MV-4-11 (cell line): Measurements from ENCODE around the gene CYGB.
A peak's percentile ranks its signal among the peaks of the same experiment; 100 is the strongest.

Experiments used
- DNase-seq: peaks from one replicate; lab custom pipeline; 2025; lab: John Stamatoyannopoulos, UW

Gene CYGB

DNA sequence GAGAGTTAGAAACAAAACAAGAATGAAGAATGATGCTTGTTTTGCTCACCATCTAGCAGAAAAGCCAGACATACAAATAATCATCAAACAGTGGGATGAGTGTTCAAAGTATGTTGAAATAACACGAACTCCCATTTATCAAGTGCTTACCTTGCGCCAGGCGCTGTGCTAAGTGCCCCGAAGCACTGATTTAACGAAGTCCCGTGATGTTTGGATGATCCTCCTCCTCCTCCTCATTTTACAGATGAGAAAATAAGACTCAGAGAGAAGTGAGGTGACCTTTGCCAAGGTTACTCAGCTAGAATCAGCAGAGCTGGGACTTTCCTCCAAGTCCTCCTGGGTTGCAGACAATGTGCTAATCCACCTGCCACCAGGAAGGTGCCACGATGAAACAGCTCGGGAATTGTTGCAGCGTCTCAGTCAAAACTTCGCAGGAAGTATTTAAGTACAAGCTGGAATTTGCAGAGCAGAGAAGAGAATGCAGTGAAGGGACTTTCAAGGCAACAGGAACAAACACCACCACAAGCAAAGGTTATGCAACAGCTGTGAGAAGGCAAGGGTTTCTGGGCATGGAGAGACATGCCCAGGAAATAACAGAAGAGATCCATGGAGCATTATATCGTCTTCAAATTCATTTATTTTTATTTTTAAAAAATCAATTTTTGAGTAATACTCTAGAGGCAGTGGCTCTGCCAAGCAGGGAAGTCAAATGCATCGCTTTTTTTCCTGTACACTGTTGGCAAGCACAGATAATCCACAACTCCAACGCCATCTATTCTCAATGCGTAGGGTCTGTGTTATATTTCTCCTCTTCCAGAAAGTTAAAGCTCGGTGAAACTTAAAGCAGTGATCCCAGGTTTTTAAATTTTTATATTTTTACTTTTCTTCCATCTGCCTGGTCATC, 13.5 kb upstream of the CYGB start:
- DNase-seq = peak; percentile 70

DNA sequence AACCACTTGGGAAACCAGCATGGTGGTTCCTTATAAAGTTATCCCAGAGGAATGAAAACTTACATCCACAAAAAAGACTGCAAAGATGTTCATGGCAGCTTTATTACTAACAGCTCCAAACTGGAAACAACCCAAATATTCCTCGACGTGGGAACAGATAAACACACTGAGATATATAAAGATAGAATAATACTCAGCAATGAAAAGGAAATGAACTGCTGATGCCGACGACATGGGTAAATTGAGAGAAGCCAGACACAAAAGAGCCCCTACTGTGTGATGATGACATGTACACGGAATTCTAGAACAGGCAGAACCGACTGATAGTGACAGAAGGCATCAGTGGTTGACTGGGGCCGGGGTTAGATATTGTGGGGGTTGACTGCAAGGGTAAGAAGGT, 12.0 kb upstream of the CYGB start:
- DNase-seq = no peak

DNA sequence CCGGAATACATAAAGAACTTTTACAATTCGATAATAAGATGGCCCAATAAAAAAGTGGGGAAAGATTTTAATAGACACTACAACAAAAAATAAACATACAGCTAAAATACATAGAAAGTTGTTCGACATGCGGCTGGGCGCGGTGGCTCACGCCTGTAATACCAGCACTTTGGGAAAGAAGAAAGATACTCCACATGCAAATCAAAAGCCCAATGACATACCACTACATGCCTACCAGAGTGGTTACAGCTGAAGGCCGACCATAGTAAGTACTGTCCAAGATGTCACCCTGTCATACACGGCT, 11.7 kb upstream of the CYGB start:
- no peak for DNase-seq

DNA sequence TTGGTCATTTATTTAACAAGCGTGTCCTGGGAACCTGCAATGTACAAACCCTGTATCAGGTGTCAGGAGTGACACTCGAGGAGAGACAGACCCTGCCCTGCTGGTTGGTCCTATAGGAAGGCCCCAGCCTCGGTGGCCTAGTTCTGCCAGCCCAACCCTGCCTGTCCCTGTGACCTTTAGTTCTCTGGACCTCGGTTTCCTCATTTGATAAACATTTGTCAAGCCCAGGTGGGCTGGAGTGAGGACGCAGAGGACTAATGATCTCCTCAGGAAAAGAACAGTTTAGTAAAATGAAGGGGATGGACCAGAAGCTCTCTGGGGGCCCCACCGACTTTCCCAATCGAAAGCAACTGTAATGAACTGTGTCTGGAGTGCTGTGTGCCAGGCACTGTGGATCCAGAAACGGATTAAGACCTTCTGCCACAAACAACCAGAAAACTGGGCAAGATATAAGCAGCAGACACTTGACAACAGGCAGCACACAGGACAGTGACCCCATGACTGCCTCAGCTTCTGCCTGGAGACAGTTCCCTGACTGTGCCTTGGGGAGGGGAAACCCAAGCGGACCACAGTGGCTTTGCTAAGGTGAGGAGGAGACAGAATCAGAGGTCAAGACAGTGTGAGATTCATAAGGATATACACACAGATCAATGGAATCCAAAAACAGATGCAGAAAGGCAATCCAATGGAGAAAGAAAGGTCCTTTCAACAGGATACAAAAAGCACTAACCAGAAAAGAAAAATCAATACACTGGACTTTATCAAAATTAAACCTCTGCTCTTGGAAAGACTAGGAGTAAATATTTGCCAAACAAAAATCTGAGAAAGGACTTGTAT, 11.1 kb upstream of the CYGB start:
- DNase-seq = no peak

DNA sequence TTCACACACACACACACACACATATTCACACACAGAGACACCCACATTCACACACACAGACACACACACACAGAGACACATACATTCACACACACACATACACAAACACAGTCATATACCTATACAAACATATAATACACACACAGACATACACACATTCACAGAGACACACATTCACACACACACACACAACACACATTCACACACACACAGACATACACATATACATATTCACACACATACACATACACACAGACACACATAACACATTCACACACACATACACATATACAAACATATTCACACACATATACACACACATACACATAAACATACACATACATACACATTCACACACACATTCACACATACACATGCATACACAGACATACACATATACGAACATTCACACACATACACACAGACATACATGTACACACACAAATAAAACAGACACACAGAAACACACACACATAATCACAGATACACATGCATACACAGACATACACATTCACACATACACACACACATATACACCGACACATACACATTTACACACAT, 10.2 kb upstream of the CYGB start:
- DNase-seq = no peak

DNA sequence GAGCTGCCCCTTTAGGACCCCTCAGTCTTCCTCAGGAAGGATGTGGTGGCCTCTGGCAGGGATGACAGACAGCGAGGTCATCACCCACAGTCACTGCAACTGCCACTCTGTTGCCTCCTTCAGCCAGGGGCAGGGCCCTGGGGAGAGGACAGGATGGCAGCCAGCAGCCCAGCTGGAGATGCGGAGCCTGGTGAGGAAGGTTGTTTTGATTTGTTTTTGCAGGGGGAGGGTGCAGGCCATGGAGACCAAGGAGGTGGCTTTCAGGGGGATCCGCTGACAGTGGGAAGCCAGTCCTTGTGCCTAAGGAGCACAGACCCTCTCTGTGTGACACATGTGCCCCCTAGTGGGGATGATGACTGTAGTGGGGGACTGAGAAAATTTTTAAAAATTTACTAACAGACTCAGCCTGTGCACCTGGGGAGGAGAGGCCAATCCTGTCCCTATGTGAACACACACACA, 9.7 kb upstream of the CYGB start:
- peak; percentile 51 for DNase-seq

DNA sequence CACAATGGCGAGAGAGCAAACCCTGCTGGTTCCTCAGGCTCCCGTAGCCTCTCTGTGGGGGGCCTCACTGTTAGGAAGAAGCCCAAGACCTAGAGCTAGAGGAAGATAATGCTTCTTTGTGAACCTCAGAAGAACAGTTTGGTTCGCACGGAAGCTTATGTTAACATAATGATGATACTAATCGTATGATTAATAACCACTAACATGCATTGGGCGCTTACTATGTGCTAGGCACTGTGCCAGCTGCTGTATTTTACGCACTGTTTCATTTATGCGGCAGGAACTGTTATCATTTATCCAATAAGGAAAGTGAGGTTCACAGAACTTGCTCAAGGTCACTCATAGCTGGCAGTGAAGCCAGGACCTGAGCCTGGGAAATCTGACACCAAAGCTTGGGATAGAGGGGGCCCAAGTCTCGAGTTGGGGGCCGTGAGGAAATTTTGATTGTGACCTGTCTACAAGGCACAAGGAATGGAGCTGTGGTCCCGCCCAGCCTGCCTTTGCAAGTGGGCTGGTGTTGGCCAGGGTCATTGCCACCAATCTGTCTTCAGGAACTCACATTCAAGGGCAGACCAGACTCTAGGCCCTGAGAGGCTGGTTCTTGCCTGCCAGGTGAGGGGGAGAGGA, 9.2 kb upstream of the CYGB start:
- no peak for DNase-seq

DNA sequence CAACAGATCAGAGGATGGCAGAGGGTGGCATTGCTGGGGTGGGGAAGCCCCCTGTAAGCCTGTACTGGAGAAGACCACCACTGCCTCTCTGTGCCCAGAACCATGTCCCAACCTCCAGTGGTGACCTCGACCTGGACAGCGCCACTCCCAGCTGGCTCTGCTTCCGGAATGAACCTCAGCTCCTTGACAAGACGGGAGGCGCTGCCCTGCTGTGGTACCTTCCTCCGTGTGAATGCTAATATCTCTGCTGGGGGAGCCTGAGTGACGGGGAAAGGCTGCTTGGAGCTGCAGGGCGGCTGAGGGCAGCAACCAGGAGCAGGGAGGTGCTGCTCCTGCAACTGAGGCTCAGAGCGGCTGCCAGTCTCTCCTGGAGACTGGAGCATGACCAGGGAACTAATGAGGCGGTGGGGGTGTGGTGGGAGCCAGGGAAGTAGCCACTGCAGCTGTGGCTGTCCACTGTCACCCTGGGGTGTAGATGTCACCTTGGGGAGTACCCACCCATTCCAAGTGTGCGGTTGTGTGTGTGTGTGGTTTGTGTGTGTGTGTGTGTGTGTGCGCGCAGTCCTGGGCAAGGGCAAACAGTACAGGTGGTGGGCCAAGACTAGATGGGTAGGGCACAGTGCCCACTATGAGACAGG, 8.5 kb upstream of the CYGB start:
- DNase-seq = no peak

DNA sequence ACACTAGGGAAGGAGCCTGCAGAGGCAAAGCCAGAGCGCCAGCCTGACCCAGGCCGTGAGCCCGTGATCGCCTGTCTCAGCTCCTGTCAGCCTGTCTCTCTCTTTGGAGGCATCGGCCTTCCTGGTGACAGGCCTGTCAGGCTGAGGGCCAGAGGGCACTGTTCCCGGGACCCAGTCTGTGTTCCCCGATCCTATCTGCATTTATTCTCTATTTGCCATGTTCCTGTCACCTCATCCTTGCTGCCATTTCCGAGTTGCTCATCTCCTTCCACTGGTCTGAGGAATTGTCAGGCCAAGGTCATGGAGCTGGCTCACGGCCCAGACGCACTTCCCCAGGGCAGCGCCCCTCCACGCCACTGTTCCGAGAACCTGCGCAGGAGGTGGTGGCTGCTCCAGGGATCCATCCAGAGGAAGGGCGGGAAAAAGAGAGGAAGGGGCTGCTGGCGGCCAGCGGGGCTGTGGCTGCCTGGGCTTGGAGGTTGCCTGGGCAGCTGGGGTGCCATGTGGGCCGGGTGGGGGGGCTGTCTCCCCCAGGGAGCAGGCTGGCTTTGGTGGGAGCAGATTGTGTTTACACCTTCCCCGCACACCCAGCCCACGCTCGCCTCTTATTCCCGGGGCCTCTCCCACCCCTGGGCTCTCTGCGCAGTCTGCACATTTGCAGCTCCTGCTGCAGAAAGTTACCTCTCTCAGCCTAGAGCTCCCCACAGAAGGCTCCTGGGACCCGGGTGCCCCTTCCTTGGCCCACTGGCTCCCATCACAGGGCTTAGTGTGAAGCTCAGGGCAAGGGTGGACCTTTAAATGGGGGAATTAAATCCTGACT, 7.2 kb upstream of the CYGB start:
- DNase-seq = no peak

DNA sequence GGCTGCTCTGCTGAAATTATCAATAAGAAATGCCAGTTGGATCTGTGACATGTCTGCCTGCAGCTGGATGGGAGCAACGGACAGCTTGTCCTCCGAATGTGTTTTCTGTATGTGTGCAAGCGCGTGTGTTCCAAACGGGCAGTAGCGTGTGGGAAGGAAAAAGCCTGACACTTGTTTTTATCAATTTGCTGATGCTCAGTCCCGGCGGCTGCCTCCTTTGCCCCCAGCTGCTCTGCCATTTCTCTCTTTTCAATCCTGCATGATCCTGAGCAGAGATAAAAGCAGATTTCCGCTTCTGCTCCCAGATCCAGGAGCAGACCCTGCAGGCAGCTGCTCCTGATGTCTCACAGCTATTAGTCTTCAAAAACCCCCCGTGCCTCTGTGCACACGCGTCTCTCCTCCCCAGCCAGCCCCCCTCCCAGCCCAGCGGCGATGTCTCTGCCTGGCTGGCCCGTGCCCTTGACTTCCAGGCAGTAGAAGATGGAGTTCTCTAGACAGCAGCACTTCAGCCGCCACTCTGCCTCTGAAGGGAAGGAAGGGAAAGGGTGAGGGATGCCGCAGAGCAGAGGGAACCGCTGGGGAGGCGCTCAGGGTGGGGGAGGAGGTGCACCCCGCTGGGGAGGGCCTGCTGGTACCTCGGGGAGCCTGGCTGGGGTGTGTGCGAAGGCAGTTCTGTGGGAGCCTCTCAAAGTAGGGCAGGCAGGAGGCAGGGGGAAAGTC, 6.5 kb upstream of the CYGB start:
- peak; percentile 24 for DNase-seq

DNA sequence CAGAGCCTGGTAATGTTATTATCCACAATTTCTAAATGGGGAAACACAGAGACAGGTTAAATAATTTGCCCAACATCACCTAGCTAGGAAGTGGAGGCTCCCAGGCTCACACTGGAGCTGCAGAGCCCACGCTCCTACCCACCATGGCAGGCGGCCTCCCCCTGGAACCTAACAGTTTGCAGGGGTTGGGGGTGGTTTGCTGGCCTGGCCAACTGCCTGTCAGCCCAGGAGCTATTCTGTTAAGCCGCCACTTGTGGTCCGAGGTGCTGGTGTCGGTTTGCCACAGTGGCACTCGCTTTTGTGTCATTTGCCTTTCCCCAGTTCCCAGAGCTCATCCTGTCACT, 5.9 kb upstream of the CYGB start:
- DNase-seq = no peak

DNA sequence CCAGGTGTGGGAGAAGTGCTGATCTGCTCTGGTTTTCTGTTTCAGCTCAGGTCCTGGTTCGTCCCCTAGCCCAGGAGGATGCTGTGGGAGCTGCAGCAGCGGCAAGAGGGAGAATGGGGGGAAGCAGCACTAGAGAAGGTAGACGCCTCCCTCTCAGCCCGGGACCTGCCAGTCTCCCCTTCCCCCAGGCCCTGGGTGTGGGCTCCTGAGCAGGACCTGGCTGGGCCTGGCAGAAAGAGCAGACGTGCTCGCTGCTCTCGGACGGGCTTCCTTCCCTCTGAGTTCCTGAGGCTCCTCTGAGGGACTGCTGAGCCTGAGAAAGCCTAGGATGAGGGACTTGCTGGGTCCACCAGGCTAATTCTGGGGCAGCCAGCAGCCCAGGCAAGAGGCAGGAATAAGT, 5.5 kb upstream of the CYGB start:
- DNase-seq = no peak

DNA sequence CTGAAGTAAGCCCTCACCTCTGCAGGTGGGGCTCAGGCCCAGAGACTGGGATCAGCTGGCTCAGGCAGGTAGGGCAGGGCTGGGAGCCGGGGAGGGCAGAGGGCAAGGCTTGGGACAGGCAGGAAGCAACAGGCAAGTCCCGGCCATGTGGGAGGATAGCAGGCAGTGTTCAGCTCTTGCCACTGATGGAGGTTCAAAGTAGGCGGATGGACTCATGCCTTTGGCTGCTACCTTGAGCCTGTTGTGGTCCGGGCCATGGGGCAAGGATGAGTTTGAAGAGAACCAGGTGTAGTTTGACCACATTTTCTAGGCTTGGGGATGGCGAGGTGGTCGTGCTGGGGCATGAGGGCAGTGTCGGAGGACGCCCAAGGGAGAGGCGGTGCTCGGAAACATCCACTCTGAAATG, 5.1 kb upstream of the CYGB start:
- no peak for DNase-seq

DNA sequence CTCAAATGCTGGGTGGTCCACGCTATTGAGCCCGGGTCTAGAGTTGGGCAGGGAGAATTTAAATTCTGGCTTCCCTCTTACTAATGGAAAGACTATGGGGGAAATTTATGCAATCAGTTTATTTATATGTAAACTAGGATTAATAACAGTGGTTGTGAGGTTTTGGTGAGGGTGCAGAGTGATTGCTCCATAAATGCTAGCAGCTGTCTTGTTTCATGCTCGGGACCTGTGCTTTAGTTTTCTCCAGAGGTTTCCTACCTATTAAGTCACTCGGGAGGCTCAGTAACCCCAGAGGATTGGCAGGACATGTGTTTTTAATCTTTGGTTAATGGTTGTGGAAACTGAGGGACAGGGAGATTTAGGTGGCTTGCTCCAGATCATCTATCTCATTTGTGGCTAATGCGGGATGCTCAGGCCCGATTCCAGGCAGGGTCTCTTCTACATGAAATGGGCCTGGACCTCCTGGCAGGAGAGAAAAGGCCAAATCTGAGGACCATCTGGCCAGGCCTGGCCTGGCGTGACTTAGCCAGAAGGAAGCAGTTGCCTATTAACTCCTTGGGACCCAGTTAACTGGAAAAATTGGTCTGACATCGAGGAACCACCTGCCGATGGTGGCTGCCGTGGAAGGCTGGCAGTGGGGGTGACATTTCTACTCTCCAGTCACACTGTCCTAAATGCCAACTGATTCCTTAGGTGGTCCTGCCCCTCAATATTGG, 4.4 kb upstream of the CYGB start:
- no peak for DNase-seq

DNA sequence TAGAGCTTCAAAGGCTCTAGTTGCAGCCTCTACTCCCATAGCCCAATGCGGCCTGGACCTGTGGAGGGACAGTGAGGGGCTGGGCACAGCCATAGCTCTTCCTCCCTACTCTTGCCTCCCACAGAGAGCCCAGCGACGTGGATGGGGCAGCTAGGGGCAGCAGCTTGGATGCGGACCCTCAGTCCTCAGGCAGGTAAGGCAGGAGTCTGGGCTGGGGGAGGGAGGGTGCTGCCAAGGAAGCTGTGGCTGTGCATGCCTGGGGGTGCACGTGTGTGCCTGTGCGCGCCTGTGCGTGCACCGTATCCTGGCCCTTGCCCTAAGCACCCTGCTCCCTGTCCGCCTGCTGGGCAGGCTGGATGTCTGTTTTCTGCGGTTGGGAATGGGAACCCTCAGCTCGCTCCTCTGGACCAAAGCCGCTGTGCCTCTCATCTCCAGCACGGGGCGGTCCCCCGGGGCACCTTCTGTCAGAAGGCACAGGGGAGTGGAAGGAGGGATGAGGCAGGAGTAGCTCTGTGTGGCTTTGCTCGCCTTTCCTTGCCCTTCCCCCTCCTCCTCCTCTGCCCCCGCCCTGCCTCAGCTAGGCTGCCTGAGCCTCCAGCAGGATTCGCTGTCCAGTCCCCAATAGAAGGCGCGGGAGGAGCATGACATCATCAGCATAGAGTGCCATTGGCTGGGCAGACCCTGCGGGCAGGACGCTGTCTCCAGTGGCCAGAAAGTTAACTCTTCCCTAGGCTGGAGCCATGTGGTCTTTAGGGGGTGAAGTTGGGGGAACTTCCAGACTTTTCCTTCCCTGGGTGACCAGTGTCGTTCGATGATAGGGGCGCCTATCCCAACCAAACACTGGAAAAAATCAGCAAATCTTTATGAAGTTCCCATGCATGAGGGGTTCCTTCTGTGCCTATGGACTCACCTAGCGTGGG, 3.1 kb upstream of the CYGB start:
- peak; percentile 82 for DNase-seq

DNA sequence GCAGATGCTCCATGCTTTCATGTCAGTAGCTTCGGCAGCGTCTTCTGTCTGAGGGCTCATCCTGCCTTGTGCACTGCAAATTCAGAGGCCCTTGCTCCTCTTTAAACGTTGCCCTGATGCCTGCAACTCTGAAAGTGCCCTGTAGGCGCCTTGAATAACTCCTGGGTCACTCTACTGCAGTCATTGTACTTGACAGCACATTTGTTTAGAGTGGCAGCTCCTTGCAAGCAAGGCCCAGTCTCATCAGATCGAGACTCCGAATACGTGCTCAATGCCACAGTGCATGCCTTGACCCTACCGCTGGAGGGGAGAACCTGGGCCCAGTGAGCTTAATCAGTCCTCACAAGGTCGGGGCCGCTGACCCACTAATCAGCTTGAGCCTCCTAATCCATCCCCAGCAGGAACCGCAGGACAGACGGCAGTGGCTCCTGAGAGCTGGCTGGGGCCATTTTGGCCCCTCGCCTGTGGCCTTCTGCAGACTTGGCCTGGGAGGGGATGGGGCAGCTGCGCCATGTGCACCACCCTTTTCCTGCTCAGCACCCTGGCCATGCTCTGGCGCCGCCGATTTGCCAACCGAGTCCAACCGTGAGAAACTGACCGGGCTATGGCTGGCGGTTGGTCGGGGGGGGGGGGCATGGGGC, 2.2 kb upstream of the CYGB start, which contains the start of gene PRCD:
Gene PRCD (plus strand): TSS at position 414 of the 641 bp plus-strand sequence. CDS start 98 bp downstream, at position 512.
- DNase-seq = no peak

DNA sequence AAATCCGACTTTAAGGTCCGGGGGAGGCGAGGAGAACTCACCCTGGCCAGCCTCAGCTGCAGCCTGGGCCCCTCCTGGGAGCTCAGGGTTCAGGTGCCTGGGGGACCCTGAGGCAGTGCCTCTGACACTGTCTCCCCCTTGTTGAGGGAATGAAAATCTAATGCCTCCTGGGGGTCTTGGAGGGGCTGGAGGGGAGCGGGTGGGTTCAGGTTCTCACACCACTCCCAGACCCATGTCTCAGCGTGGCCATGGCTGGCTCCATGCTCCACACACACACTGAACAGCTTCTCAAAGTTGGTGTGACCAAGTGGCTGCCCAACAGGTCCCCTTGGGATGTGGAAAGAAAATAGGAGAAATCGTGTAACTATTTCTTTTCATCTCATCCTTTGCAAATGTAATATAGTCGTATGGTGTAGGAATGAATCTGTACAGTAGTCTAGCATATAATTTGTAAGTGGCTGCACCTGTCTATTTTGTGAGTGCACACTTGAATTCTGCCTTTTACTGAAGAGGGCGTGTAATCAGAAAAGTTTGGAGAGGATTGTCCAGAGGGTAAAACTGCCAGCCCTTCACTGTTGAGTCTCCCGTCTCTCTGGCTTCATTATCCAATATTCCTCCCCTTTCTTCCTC, 1.5 kb upstream of the CYGB start:
- DNase-seq = no peak
